Fibroblast of lung (primary cell): ENCODE data around the gene PLXNA2.

Experiments used
- EZH2 ChIP-seq: IDR thresholded peaks from 2 replicates; pipeline ENCODE4 v1.5.1; 2012; ENCODE audit warnings: low read length, control low read depth, mild to moderate bottlenecking; ENCODE audit errors: missing control alignments
- TF ChIP-seq, protein P1 (sequence below), 2 donors: IDR thresholded peaks in 1 of 2; conservative IDR thresholded peaks in 1 of 2; 1 replicate in 1 of 2; 2 replicates in 1 of 2; pipeline ENCODE4 v1.5.1; 2011 to 2012; ENCODE audit warnings: low read length in 2 of 2, control low read depth in 1 of 2, inconsistent platforms in 1 of 2, low read depth in 1 of 2, mild to moderate bottlenecking in 1 of 2

DNA sequence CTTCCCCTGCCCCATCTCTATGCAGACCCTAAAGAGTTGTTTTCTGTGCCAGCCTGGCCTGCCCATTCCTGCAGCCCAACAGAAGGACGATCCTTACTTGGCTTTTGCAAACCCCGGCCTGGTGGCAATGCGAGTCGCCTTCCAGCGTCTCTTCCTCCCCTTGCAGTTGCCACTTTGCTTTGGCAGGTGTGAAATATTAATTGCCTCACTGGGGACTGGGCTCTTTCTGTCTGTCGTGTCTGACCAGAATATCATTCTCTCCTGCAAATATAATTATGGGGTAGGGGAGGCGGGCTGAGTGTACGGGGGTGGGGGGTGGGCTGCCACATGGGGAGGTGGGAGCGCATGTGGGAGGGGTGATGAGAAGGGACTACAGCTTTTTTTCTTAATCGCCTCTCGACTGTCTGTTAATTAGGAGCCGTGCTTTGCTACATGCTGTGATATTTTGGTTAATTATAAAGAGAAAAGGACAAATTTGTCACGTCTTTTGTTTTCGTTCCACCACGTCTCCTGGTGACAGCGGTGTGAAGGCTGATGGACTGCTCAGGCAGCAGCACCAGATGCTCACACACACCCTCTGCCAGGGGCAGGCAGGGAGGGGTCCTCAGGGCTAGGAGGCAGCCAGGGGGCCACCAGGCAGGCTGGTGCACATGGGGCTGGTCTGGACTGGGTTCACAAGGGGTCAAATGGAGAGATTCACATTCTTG lies 253.2 kb downstream of the PLXNA2 start:
- TF ChIP-seq, protein P1, sequence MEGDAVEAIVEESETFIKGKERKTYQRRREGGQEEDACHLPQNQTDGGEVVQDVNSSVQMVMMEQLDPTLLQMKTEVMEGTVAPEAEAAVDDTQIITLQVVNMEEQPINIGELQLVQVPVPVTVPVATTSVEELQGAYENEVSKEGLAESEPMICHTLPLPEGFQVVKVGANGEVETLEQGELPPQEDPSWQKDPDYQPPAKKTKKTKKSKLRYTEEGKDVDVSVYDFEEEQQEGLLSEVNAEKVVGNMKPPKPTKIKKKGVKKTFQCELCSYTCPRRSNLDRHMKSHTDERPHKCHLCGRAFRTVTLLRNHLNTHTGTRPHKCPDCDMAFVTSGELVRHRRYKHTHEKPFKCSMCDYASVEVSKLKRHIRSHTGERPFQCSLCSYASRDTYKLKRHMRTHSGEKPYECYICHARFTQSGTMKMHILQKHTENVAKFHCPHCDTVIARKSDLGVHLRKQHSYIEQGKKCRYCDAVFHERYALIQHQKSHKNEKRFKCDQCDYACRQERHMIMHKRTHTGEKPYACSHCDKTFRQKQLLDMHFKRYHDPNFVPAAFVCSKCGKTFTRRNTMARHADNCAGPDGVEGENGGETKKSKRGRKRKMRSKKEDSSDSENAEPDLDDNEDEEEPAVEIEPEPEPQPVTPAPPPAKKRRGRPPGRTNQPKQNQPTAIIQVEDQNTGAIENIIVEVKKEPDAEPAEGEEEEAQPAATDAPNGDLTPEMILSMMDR (conservative IDR thresholded peaks at IDR 0.05 in 1 of 2, IDR thresholded peaks at IDR 0.05 in 1 of 2; ENCODE audit: low read depth in 1 of 2, low read length in 2 of 2), result no peak
- no peak for TF ChIP-seq EZH2
